Retinal pigment epithelial cell (primary cell): ENCODE results near the gene TMC6.
"Not testable (repeated sequence)": the region's sequence is repeated elsewhere in the genome, so short reads cannot be mapped to it uniquely, and the experiment has no call there.

Experiments
- DNase-seq: peaks from one replicate; pipeline ENCODE4 v3.0.0-alpha.2; 2010; ENCODE audit warnings: low read depth
- H3K4me3 ChIP-seq: 2 replicates; pipeline ENCODE4 v1.5.1; 2011; ENCODE audit warnings: mild to moderate bottlenecking, low read length, control low read depth, moderate library complexity
- TF ChIP-seq, protein P1 (sequence below): conservative IDR thresholded peaks from 2 replicates; pipeline ENCODE4 v1.5.1; 2011; ENCODE audit warnings: low read depth, low read length, control low read depth, inconsistent platforms

TMC6 gene

DNA sequence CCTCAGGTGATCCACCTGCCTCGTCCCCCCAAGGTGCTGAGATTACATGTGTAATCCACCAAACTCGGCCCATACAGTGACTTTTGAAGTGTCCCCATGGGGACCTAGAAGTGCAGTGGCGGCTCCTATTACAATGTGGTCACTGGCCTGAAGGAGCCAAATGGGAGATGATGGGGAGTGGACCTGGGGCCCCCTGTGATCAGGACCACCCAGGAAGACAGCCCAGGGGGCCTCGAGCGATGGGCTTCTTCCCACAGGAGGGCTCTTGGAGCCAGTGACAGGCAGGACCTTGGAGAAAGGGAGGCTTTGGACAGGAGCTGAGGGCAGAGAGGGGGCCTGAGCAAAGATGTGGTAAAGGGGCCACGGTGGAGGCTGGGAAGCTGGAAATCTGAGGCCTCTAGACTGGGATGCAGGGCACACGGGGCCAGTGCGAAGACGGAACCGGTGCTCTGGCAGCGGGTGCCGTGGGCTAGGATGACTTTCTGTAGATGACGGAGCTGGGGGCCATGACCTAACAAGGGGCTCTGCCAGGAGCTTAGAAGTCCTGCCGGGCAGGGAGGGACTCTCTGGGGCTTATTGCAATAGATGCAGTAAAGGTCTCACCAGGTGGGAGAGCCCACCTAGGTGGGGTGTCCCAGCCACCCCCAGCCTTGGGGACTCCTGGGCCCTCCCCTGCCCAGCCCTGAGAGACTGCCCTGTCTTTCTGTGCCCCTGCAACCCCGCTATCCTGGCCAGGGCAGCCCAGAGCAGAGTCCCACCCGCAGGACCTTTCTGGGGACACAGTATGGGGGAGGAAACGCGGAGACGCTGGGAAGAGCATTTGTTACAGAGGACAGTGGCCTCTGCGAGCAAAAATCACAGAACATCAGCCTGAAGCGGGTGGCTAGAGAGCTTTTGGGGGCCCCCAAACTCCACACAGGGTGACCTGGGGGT lies 14.9 kb upstream of the TMC6 start:
- no peak for DNase-seq
- H3K4me3 ChIP-seq = no peak overlapping the region
- TF ChIP-seq, protein P1, sequence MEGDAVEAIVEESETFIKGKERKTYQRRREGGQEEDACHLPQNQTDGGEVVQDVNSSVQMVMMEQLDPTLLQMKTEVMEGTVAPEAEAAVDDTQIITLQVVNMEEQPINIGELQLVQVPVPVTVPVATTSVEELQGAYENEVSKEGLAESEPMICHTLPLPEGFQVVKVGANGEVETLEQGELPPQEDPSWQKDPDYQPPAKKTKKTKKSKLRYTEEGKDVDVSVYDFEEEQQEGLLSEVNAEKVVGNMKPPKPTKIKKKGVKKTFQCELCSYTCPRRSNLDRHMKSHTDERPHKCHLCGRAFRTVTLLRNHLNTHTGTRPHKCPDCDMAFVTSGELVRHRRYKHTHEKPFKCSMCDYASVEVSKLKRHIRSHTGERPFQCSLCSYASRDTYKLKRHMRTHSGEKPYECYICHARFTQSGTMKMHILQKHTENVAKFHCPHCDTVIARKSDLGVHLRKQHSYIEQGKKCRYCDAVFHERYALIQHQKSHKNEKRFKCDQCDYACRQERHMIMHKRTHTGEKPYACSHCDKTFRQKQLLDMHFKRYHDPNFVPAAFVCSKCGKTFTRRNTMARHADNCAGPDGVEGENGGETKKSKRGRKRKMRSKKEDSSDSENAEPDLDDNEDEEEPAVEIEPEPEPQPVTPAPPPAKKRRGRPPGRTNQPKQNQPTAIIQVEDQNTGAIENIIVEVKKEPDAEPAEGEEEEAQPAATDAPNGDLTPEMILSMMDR = no peak

DNA sequence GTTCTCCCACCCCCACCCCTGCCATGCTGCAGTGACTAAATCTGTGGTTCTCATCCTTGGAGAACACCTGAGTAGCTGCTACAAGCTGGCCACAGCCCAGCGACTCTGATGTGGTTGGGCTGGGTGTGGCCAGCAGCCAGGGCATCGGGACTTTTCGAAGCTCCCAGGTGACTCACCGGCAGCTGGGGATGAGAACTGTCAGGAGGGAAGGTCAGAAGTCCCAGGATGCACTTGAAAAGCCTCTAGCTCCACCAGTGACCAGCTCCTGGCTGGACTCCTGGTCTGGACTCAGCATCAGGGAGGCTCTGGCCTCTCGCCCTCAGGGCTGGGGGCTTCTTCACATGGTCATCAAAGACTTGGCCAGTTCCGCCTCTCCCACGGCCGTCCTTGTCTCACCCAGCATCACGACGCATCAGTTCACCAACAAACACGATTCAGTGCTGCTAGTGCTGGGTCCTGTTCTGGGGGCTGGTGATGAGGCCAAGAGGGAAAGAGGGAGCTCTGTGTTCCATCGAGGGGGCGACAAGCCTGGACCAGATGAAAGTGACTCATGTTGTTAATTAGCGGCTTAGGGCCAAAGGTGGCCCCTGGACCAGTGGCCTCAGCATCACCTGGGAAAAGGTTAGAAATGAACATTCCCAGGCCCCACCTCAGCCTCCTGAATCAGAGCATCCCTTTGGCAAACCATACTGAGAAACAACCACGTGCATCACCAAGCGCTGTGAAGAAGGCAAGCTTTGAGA lies 13.7 kb upstream of the TMC6 start:
- TF ChIP-seq, protein P1 = no peak
- no peak for DNase-seq
- H3K4me3 ChIP-seq = no peak overlapping the region

DNA sequence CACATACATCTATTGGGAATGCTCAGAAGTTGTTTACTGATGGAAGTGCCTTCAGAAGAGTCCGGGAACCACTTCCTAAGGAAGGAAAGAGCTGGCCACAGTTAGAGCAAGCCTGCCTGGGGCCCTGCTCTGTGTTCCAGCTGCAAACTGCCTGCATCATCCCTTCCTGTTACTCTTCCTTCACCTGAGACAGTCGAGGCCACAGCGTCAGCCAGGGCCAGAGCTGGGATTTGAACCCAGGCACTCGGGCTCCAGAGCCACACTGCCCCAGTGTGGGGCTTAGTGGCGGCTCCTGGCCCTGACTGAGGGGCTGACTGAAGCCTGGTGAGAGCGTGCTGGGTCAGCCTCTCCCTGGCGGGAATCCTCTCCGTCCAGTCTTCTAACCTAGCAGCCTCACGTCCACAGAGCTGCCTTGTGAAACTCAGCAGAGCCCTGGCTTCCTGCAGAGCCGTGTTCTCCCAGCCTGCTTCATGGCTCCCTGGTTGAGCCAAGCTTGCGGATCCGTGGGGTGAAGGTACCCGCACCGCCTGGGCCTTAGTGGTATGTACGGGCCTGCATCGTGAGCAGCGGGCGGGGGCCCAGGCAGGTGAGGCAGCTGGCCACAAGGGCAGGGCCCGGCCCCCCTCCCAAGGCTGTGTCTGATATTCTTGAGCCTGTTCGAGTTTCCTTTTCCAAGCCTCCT lies 13.0 kb upstream of the TMC6 start:
- no peak overlapping the region for H3K4me3 ChIP-seq
- TF ChIP-seq, protein P1 = no peak
- DNase-seq = no peak

DNA sequence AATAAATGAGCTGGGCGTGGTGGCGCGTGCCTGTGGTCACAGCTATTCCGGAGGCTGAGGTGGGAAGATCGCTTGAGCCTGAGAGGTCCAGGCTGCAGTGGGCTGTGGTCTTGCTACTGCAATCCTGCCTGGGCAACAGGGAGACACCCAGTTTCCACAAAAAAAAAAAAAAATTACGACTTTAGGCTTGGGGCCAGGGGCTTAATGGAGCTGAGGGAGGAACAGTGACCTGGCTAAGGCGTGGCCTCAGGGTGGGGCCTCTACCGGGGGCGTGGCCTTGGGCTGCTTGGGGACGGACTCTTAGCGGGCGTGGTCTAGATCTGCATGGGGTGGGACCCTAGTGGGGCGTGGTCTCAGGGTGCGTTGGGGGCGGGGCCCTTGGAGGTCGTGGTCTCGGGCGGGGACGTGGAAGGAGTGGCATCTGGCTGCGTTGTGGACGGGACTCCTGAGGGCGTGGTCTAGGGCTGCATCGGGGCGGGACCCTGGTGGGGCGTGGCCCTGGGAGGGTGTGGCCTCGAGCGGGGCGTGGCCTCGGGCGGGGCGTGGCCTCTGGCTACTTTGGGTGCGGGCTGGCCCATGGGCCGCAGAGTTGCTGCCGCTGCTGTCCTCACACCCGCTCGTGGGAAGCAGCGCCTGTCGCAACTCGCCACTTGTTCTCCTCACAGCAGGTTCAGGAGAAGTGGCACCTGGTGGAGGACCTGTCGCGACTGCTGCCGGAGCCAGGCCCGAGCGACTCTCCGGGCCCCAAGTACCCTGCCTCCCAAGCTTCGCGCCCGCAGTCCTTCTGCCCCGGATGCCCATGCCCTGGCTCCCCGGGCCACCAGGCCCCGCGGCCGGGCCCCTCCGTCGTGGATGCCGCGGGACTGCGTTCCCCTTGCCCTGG lies 11.9 kb upstream of the TMC6 start:
- no peak overlapping the region for H3K4me3 ChIP-seq
- DNase-seq = peak; percentile 54
- TF ChIP-seq, protein P1 = no peak

DNA sequence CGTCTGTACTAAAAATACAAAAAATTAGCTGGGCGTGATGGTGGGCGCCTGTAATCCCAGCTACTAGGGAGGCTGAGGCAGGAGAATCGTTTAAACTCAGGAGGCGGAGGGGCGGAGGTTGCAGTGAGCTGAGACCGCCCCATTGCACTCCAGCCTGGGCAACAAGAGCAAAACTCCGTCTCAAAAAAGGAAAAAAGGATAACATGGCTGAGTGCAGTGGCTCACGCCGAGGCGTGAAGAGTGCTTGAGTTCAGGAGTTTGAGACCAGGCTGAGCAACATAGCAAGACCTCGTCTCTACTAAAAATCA lies 11.3 kb upstream of the TMC6 start:
- not testable (repeated sequence) for DNase-seq, H3K4me3 ChIP-seq

DNA sequence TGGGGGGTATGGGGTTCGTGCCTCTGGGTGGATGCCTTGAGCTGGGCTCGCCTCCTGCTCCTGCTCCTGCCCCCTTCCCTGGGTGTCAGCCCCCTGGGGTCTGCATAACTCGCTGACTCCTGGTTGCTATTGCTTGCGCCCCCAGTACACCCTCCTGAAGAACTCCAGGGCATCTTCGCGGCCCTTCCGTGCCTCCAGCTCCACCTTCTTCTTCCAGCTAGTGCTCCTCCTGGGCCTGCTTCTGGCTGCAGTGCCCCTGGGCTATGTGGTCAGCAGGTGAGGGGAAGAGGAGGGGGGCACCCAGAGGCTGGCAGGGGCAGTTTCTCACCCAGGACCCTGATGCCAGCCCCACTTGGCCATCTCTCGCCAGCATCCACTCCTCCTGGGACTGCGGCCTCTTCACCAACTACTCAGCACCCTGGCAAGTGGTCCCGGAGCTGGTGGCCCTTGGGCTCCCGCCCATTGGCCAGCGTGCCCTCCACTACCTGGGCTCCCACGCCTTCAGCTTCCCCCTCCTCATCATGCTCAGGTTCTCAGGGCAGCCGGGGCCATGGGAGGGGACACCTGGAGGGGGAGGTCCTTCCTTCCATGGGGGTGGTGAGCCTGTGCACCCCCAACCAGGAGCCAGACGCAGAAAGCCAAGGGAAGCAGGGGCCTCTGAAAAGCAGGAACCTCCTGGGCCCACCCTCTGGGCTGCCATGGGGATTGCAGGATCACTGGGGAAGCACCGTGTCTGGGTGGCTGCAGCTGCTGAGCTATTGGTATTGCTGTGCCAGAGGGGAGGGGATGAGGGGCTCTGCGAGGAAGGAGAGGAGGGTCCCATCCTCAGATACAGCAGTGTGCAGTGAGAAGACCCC lies 9.9 kb upstream of the TMC6 start:
- no peak overlapping the region for H3K4me3 ChIP-seq
- DNase-seq = no peak
- TF ChIP-seq, protein P1 = no peak
